Transverse colon (tissue), 4 donors: ENCODE measurements around the gene CHRNE. TPM values are rescaled to one million over a fixed set of nuclear protein-coding genes. Genes with fewer than 3 reads are reported as not detected.

Experiments
- DNase-seq: peaks from one replicate; pipeline ENCODE4 v3.0.0-alpha.2; 2019
- H3K27ac ChIP-seq, 4 donors: fragments of 200-600 bp; sonication (generic); 2 replicates each; pipeline ENCODE4 v1.5.1; 2016 to 2018; ENCODE audit warnings: inconsistent platforms in 4 of 4
- H3K27me3 ChIP-seq: fragments of 200-600 bp; sonication (generic); 2 replicates; pipeline ENCODE4 v1.5.1; 2017; ENCODE audit warnings: inconsistent platforms
- H3K36me3 ChIP-seq, 4 donors: fragments of 200-600 bp; sonication (generic); 2 replicates each; pipeline ENCODE4 v1.5.1; 2017 to 2019; ENCODE audit warnings: inconsistent platforms in 4 of 4
- H3K4me1 ChIP-seq, 4 donors: fragments of 200-600 bp; sonication (generic); 2 replicates each; pipeline ENCODE4 v1.5.1; 2017 to 2020; ENCODE audit warnings: inconsistent platforms in 4 of 4
- H3K4me3 ChIP-seq, 4 donors: fragments of 200-600 bp; sonication (generic); 1 replicate in 1 of 4; 2 replicates in 3 of 4; pipeline versions ENCODE4 v1.5.1 to v1.6.1; 2017 to 2019; ENCODE audit warnings: inconsistent platforms in 4 of 4
- H3K9me3 ChIP-seq, 2 donors: fragments of 200-600 bp; sonication (generic); 2 replicates each; pipeline ENCODE4 v1.5.1; 2017 to 2019; ENCODE audit warnings: inconsistent platforms in 2 of 2
- CTCF ChIP-seq, 5 experiments: fragments of 200-600 bp in 3 of 5; fragments of 450-650 bp in 2 of 5; sonication (generic) in 3 of 5; IDR thresholded peaks; 1 replicate in 2 of 5; 2 replicates in 3 of 5; pipeline ENCODE4 v1.5.1; 2016 to 2017; ENCODE audit warnings: antibody characterized with exemption in 5 of 5, inconsistent platforms in 3 of 5, mild to moderate bottlenecking in 2 of 5, moderate library complexity in 1 of 5
- EP300 ChIP-seq: sonication (generic); formaldehyde crosslinking; IDR thresholded peaks from one replicate; pipeline ENCODE4 v1.6.1; 2017; ENCODE audit warnings: antibody characterized with exemption, low read depth
- POLR2A ChIP-seq: fragments of 450-650 bp; IDR thresholded peaks from one replicate; pipeline ENCODE4 v1.6.1; 2016; ENCODE audit warnings: antibody characterized with exemption, mild to moderate bottlenecking, moderate library complexity
- POLR2AphosphoS5 ChIP-seq, 3 donors: sonication (generic); formaldehyde crosslinking; IDR thresholded peaks; one replicate each; pipeline ENCODE4 v1.6.1; 2016; ENCODE audit warnings: antibody characterized with exemption in 3 of 3
- WGBS, 2 donors: methylation state at CpG; one replicate each; pipeline ENCODE4 v1.1.5; 2018; ENCODE audit warnings: low coverage in 1 of 2; 5-methylcytosine and 5-hydroxymethylcytosine counted together
- in situ Hi-C, 4 donors: fragments of 200-750 bp; cut with MboI; loops; one replicate each; pipeline versions ENCODE4 v1.15.0 to v1.15.1; 2017; ENCODE audit warnings: low sequenced_read_pairs in 3 of 4, low pct_ligation_motif_present in 1 of 4, low pct_unique_long_range_greater_than_20kb in 1 of 4
- intact Hi-C: fragments of 100-400 bp; cut with DNase I; formaldehyde crosslinking; loops from one replicate; pipeline ENCODE4 v1.15.1; 2023; ENCODE audit warnings: low total_unique reads
- total RNA-seq, 4 donors: library from RNA; depleted of rRNA; stranded (reverse); fragments of >200 nt; gene quantifications; one replicate each; pipeline ENCODE4 v1.1.0, GENCODE V29; 2016

Gene CHRNE
- total RNA-seq, 4 donors from 2014 or later = 0.32 TPM; not detected in 3

GRCh38 chr17:4893272-4893671, 9.6 kb downstream of the CHRNE start:
- WGBS, 2 donors = 87 to 92% methylated on average over 7 to 18 of the region's 18 CpGs
- H3K27ac ChIP-seq = no peak overlapping the region
- TF ChIP-seq EP300 (no peak), POLR2A (no peak), POLR2AphosphoS5 (IDR thresholded peaks at IDR 0.05) (no peak), CTCF (IDR thresholded peaks at IDR 0.05) (no peak)
- in situ Hi-C loops = loop anchor here in 2 of 4 donors (25.0 kb wide), 1 partner anchor 106 kb away; the partner anchor contains the start of genes GLTPD2 (in 2 of the 2), PSMB6 (in 2 of the 2) and VMO1 (in 2 of the 2)
- H3K9me3 ChIP-seq = no peaks in the 10 kb centered on the region
- H3K4me1 ChIP-seq = no peaks in the 10 kb centered on the region
- intact Hi-C loops = loop anchor here (10.0 kb wide), 1 partner anchor 158 kb away; the partner anchor contains the start of genes CXCL16, MED11 and ZMYND15
- peaks cover 0 to 52% (median 25%) of the 10 kb centered on the region in 4 donors for H3K36me3 ChIP-seq
- H3K27me3 ChIP-seq = no peaks in the 10 kb centered on the region
- H3K4me3 ChIP-seq = no peak overlapping the region
- no peak for DNase-seq

GRCh38 chr17:4892499-4893221, 10.2 kb downstream of the CHRNE start:
- intact Hi-C loops (loop anchor here (10.0 kb wide), 1 partner anchor 158 kb away; the partner anchor contains the start of genes CXCL16, MED11 and ZMYND15), in situ Hi-C loops (loop anchor here in 2 of 4 donors (25.0 kb wide), 1 partner anchor 105 kb away; the partner anchor contains the start of genes GLTPD2 (in 2 of the 2), PSMB6 (in 2 of the 2) and VMO1 (in 2 of the 2))
- Histone ChIP-seq H3K36me3 (peaks cover 0 to 53% (median 26%) of the 10 kb centered on the region in 4 donors), H3K4me3 (no peak overlapping the region), H3K27ac (no peak overlapping the region), H3K4me1 (no peaks in the 10 kb centered on the region), H3K27me3 (no peaks in the 10 kb centered on the region), H3K9me3 (no peaks in the 10 kb centered on the region)
- DNase-seq = no peak
- TF ChIP-seq EP300 (no peak), POLR2A (no peak), CTCF (IDR thresholded peaks at IDR 0.05) (no peak), POLR2AphosphoS5 (IDR thresholded peaks at IDR 0.05) (no peak)
- WGBS, 2 donors = 87% methylated on average over 23 of the region's 23 CpGs; no CpG with 5 or more reads in 1 of the 2 donors

- intact Hi-C loops (loop anchor here (10.0 kb wide), 1 partner anchor 157 kb away; the partner anchor contains the start of genes CXCL16, MED11 and ZMYND15), in situ Hi-C loops (loop anchor here in 2 of 4 donors (25.0 kb wide), 1 partner anchor 104 kb away; the partner anchor contains the start of genes GLTPD2 (in 2 of the 2), PSMB6 (in 2 of the 2) and VMO1 (in 2 of the 2))
- Histone ChIP-seq H3K27ac (no peak overlapping the region), H3K9me3 (no peaks in the 10 kb centered on the region), H3K27me3 (no peaks in the 10 kb centered on the region), H3K36me3 (peaks cover 0 to 60% (median 32%) of the 10 kb centered on the region in 4 donors), H3K4me3 (no peak overlapping the region), H3K4me1 (no peaks in the 10 kb centered on the region)
- no peak for DNase-seq
- WGBS, 2 donors = 91% methylated on average over 35 of the region's 42 CpGs; no CpG with 5 or more reads in 1 of the 2 donors
- TF ChIP-seq POLR2AphosphoS5 (IDR thresholded peaks at IDR 0.05) = no peak
- no peak for TF ChIP-seq POLR2A
- TF ChIP-seq CTCF (IDR thresholded peaks at IDR 0.05) = no peak
- TF ChIP-seq EP300 = no peak
Measured at GRCh38 chr17:4891411-4892410, 11.2 kb downstream of the CHRNE start.
